IPS DF 6.9 (cell line): ENCODE data around the gene BDNF.

Source experiments
- DNase-seq: peaks from one replicate; pipeline ENCODE4 v3.0.0-alpha.2; 2013; ENCODE audit warnings: low read depth, low spot score
- H3K27ac ChIP-seq: one replicate; pipeline ENCODE4 v1.5.1; 2013; ENCODE audit warnings: low read length, control low read depth
- H3K27me3 ChIP-seq: 2 replicates; pipeline ENCODE4 v1.6.1; 2013; ENCODE audit warnings: mild to moderate bottlenecking, low read length; ENCODE audit not compliant: control insufficient read depth, insufficient read depth
- H3K36me3 ChIP-seq: 2 replicates; pipeline ENCODE4 v1.6.1; 2013; ENCODE audit warnings: low read length; ENCODE audit not compliant: control insufficient read depth, insufficient read depth
- H3K4me1 ChIP-seq: 2 replicates; pipeline ENCODE4 v1.6.1; 2013; ENCODE audit warnings: low read length; ENCODE audit not compliant: control insufficient read depth, insufficient read depth
- H3K4me3 ChIP-seq: 2 replicates; pipeline ENCODE4 v1.5.1; 2013; ENCODE audit warnings: mild to moderate bottlenecking, low read length
- H3K9me3 ChIP-seq: 2 replicates; pipeline ENCODE4 v1.6.1; 2013; ENCODE audit warnings: low read length, inconsistent platforms; ENCODE audit not compliant: control insufficient read depth, insufficient read depth

BDNF gene

DNA sequence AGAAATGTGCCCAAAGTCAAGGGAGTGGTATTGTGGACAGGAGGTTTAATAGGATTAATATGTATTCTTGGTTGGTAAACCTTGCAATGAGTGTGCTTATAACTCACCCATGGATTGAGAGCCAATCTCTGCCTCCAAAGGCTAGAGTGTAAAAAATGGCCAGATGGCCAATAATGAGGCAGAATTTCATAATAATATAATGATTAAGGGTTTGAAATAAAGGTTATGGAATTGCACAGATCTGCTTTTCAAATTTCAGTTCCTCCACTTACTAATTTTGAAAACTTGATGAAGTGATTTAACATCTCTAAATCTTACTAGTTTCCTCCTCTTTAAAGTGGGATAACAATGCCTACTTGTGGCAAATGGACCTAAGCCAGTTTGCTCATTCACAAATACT is 94.8 kb downstream of the BDNF start:
- no peaks in the 10 kb centered on the region for H3K36me3 ChIP-seq
- no peaks in the 10 kb centered on the region; the same call in 1 of the 2 replicates for H3K27me3 ChIP-seq
- DNase-seq, result no peak
- H3K4me3 ChIP-seq, result no peak overlapping the region
- no peak overlapping the region for H3K27ac ChIP-seq
- H3K9me3 ChIP-seq, result no peaks in the 10 kb centered on the region
- peaks cover 1% of the 10 kb centered on the region; the same call in 1 of the 2 replicates for H3K4me1 ChIP-seq
